GM12878 (cell line): ENCODE results near the gene PDZRN3. TPM values are rescaled to one million over a fixed set of nuclear protein-coding genes. Genes with fewer than 3 reads are reported as not detected.

Experiments used
- ATAC-seq: fragments of 200-7000 bp; cut with Tn5 transposase; 3 replicates; pipeline ENCODE4 v1.9.1; 2020; ENCODE audit warnings: mild to moderate bottlenecking, moderate library complexity
- BruUV-seq: library from RNA; stranded (reverse); fragments of 400-500 nt; replicated peaks from 2 replicates; lab custom pipeline; 2021; lab: Mats Ljungman, UMichigan
- CTCF ChIA-PET: fragments of 300-600 bp; sonication (Branson Sonifier 250); formaldehyde crosslinking; extraction: SDS; loops from one replicate; lab custom pipeline; 2021; ENCODE audit warnings: inconsistent platforms; lab: Yijun Ruan, JAX
- POLR2A ChIA-PET: fragments of 350-600 bp; formaldehyde crosslinking; extraction: SDS; loops from one replicate; lab custom pipeline; 2021; ENCODE audit warnings: inconsistent platforms; lab: Charles Lee
- RAD21 ChIA-PET: fragments of 300-600 bp; sonication (Branson Sonifier 250); formaldehyde crosslinking; loops from one replicate; lab custom pipeline; 2023; ENCODE audit warnings: antibody characterized with exemption; ENCODE audit not compliant: unreplicated experiment; lab: Charles Lee
- SMC1A ChIA-PET: fragments of 300-600 bp; sonication (Branson Sonifier 250); formaldehyde crosslinking; loops from one replicate; lab custom pipeline; 2023; ENCODE audit not compliant: unreplicated experiment, uncharacterized antibody; lab: Charles Lee
- DNase-seq: peaks from one replicate; pipeline ENCODE4 v3.0.0-alpha.2; 2011; ENCODE audit warnings: low read depth, low spot score
- FAIRE-seq: peaks from 3 replicates; lab custom pipeline; 2011; peaks lifted over from hg19 to GRCh38; lab: Jason Lieb, UNC
- H2AFZ ChIP-seq: 2 replicates; pipeline ENCODE4 v1.6.0; 2011; ENCODE audit warnings: low read depth, low read length, control low read depth; ENCODE audit not compliant: control insufficient read depth
- H3K27ac ChIP-seq: 2 replicates; pipeline ENCODE4 v1.5.1; 2011; ENCODE audit warnings: control low read depth; ENCODE audit not compliant: control insufficient read depth, insufficient read depth
- H3K27me3 ChIP-seq, 2 experiments: replicated peaks in 1 of 2; 2 replicates each; pipeline versions ENCODE4 v1.6.0 to v1.6.1; 2011; ENCODE audit warnings: low read length in 1 of 2; ENCODE audit not compliant: control insufficient read depth in 2 of 2, insufficient read depth in 2 of 2
- H3K36me3 ChIP-seq, 2 experiments: 2 replicates each; pipeline ENCODE4 v1.5.1; 2011; ENCODE audit warnings: low read length in 1 of 2; ENCODE audit not compliant: control insufficient read depth in 2 of 2, insufficient read depth in 2 of 2
- H3K4me1 ChIP-seq: 2 replicates; pipeline ENCODE4 v1.6.1; 2011; ENCODE audit warnings: mild to moderate bottlenecking, low read length, moderate library complexity, mixed read lengths; ENCODE audit not compliant: control insufficient read depth, insufficient read depth
- H3K4me2 ChIP-seq: 2 replicates; pipeline ENCODE4 v1.6.0; 2011; ENCODE audit warnings: control low read depth; ENCODE audit not compliant: control insufficient read depth, insufficient read depth
- H3K4me3 ChIP-seq: fragments of 200-600 bp; sonication (generic); 2 replicates; pipeline ENCODE4 v1.5.1; 2016
- H3K79me2 ChIP-seq: 2 replicates; pipeline ENCODE4 v1.6.0; 2011; ENCODE audit warnings: low read length; ENCODE audit not compliant: control insufficient read depth, insufficient read depth
- H3K9ac ChIP-seq: 2 replicates; pipeline ENCODE4 v1.8.0; 2011; ENCODE audit warnings: low read length, control low read depth, mixed read lengths; ENCODE audit not compliant: control insufficient read depth, insufficient read depth
- H3K9me3 ChIP-seq: replicated peaks from 3 replicates; pipeline ENCODE4 v1.5.1; 2011; ENCODE audit warnings: mild to moderate bottlenecking, low read length; ENCODE audit not compliant: control insufficient read depth, insufficient read depth
- H4K20me1 ChIP-seq: 2 replicates; pipeline ENCODE4 v1.6.0; 2011; ENCODE audit not compliant: control insufficient read depth, insufficient read depth
- CEBPB ChIP-seq, 2 experiments: fragments of 150-350 bp in 1 of 2; IDR thresholded peaks; 2 replicates each; pipeline ENCODE4 v1.6.1; 2012 to 2014; ENCODE audit warnings: low read depth in 2 of 2, low read length in 2 of 2, borderline replicate concordance in 1 of 2, inconsistent platforms in 1 of 2
- EP300 ChIP-seq, 2 experiments: fragments of 150-350 bp in 1 of 2; IDR thresholded peaks; 2 replicates each; pipeline ENCODE4 v1.6.1; 2011 to 2012; ENCODE audit warnings: low read depth in 2 of 2, low read length in 2 of 2, borderline replicate concordance in 1 of 2, improper control_type of control experiment in 1 of 2, inconsistent platforms in 1 of 2; ENCODE audit not compliant: control insufficient read depth in 1 of 2
- JUNB ChIP-seq: IDR thresholded peaks from 2 replicates; pipeline ENCODE4 v1.6.1; 2016; ENCODE audit warnings: antibody characterized with exemption, mild to moderate bottlenecking
- NFIC ChIP-seq: IDR thresholded peaks from 2 replicates; pipeline ENCODE4 v1.6.1; 2012; ENCODE audit warnings: low read depth, mild to moderate bottlenecking, inconsistent platforms, low read length, moderate library complexity
- NFYB ChIP-seq: IDR thresholded peaks from 2 replicates; pipeline ENCODE4 v1.6.1; 2011; ENCODE audit warnings: low read depth, mild to moderate bottlenecking, low read length, improper control_type of control experiment, moderate library complexity; ENCODE audit not compliant: insufficient read depth
- PRDM15 ChIP-seq: fragments of 450-650 bp; formaldehyde crosslinking; IDR thresholded peaks from 2 replicates; pipeline ENCODE4 v1.4.0; 2020; ENCODE audit warnings: mild to moderate bottlenecking, moderate library complexity
- SIN3A ChIP-seq: IDR thresholded peaks from 2 replicates; pipeline ENCODE4 v1.6.1; 2012; ENCODE audit warnings: low read depth, low read length, improper control_type of control experiment
- SMARCA5 ChIP-seq: fragments of 450-650 bp; IDR thresholded peaks from 2 replicates; pipeline ENCODE4 v1.6.1; 2017; ENCODE audit warnings: mild to moderate bottlenecking
- STAT3 ChIP-seq: IDR thresholded peaks from 2 replicates; pipeline ENCODE4 v1.6.1; 2011; ENCODE audit warnings: low read depth, low read length, improper control_type of control experiment
- TCF3 ChIP-seq: IDR thresholded peaks from 2 replicates; pipeline ENCODE4 v1.6.1; 2012; ENCODE audit warnings: low read depth, mild to moderate bottlenecking, low read length, borderline replicate concordance; ENCODE audit not compliant: insufficient read depth
- ZNF622 ChIP-seq: fragments of 450-650 bp; IDR thresholded peaks from 2 replicates; pipeline ENCODE4 v1.6.1; 2017; ENCODE audit warnings: mild to moderate bottlenecking, inconsistent platforms
- WGBS: methylation state at CpG from one replicate; pipeline ENCODE4 v1.1.6; 2016; ENCODE audit warnings: low lambda C conversion rate; ENCODE audit not compliant: insufficient replicate concordance, insufficient coverage; ENCODE audit errors: missing lambda C conversion rate; 5-methylcytosine and 5-hydroxymethylcytosine counted together
- in situ Hi-C: fragments of 300-500 bp; cut with MboI; formaldehyde crosslinking; loops from 9 replicates; pipeline ENCODE4 v1.14.3; 2018; ENCODE audit warnings: mixed read lengths
- intact Hi-C: fragments of 100-400 bp; cut with micrococcal nuclease; formaldehyde crosslinking; loops from one replicate; pipeline ENCODE4 v1.14.2; 2022; ENCODE audit not compliant: unreplicated experiment
- polyA plus RNA-seq, 11 experiments: library from polyadenylated mRNA; depleted of rRNA in 4 of 11; unstranded in 6 of 11; stranded (reverse) in 5 of 11; fragments of >200 nt; fragmentation: Nextera tagmentation in 4 of 11; fragmentation: Illumina TruSeq in 1 of 11; extraction: Ambion mirVana in 4 of 11; extraction: Trizol in 1 of 11; gene quantifications; 1 replicate in 1 of 11; 2 replicates in 10 of 11; pipeline versions ENCODE4 v1.2.1 to v1.2.3, GENCODE V29; 2011 to 2016; ENCODE audit warnings: inconsistent platforms in 2 of 11, missing spikeins in 2 of 11, low read depth in 1 of 11
- total RNA-seq, 4 experiments: library from RNA; depleted of rRNA in 3 of 4; stranded (reverse); fragments of >200 nt in 3 of 4; fragmentation: Illumina TruSeq in 1 of 4; extraction: Trizol in 1 of 4; gene quantifications; 2 replicates each; pipeline versions ENCODE4 v1.2.1 to v1.2.3, GENCODE V29; 2013 to 2021
- TF ChIP-seq, protein P1 (sequence below), 3 experiments: IDR thresholded peaks in 2 of 3; conservative IDR thresholded peaks in 1 of 3; 2 replicates each; pipeline ENCODE4 v1.5.1; 2011; ENCODE audit warnings: low read depth in 3 of 3, low read length in 3 of 3, mild to moderate bottlenecking in 3 of 3, control low read depth in 2 of 3, moderate library complexity in 2 of 3, inconsistent platforms in 1 of 3, mixed read lengths in 1 of 3; ENCODE audit not compliant: control insufficient read depth in 2 of 3, insufficient read depth in 1 of 3; ENCODE audit errors: extremely low read depth in 1 of 3
- TF ChIP-seq, protein P2 (sequence below): fragments of 450-650 bp; IDR thresholded peaks from 2 replicates; pipeline ENCODE4 v1.6.1; 2017; ENCODE audit warnings: mild to moderate bottlenecking
- TF ChIP-seq, protein P3 (sequence below): IDR thresholded peaks from 2 replicates; pipeline ENCODE4 v1.6.1; 2011; ENCODE audit warnings: borderline replicate concordance, low read depth, mild to moderate bottlenecking, moderate library complexity, mixed read lengths, low read length; ENCODE audit not compliant: insufficient read depth; ENCODE audit errors: extremely low read length

The PDZRN3 gene
- total and polyA plus RNA-seq, 10 of the 15 experiments (the other 5 are each of a cell fraction or from before 2014, with no cell fraction given) = 0.07 to 0.37 (median 0.12) TPM; not detected in 6

DNA sequence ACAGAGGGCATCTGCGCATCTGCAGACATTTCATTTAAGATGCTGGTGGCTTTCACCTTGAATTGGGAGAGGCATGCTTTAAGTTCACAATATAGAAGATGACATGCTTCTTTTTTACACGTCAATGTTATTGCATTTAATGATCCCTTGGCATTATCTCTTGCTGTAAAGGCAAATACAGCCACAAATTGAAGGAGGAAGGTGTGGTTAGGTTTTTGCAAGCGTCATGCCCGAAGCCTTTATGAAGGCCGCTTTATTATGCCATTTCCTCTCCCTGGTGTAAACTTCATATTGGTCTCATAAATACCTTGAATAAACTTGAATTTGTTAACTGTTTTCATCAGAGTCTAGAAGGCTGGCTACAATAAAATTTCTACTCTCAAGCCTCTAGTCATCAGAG, 212.7 kb downstream of the PDZRN3 start:
- BruUV-seq = no TSS peak
- SMC1A ChIA-PET = no interaction called here
- 43% methylated on average over 5 of the region's 5 CpGs for WGBS
- ATAC-seq (no peak), FAIRE-seq (no peak), DNase-seq (no peak)
- intact Hi-C loops = no loop called here
- no peak overlapping the region for H3K9ac ChIP-seq
- no peak overlapping the region for H3K4me2 ChIP-seq
- RAD21 ChIA-PET = no interaction called here
- H3K9me3 ChIP-seq = no peaks in the 10 kb centered on the region
- peaks cover 0 to 1% of the 10 kb centered on the region in 2 experiments; a peak in 1 of 4 replicates for H3K27me3 ChIP-seq
- no peaks in the 10 kb centered on the region for H4K20me1 ChIP-seq
- CTCF ChIA-PET = no interaction called here
- H3K36me3 ChIP-seq = no peaks in the 10 kb centered on the region
- H2AFZ ChIP-seq = no peak overlapping the region
- H3K79me2 ChIP-seq = no peaks in the 10 kb centered on the region
- no peak overlapping the region for H3K27ac ChIP-seq
- H3K4me1 ChIP-seq = no peaks in the 10 kb centered on the region
- in situ Hi-C loops = no loop called here
- H3K4me3 ChIP-seq = no peak overlapping the region
- POLR2A ChIA-PET = no interaction called here
- TF ChIP-seq NFIC (no peak), NFYB (no peak), JUNB (no peak), SMARCA5 (no peak), CEBPB (IDR thresholded peaks at IDR 0.05; ENCODE audit: borderline replicate concordance in 1 of 2, low read depth in 2 of 2, low read length in 2 of 2) (no peak), TCF3 (no peak), ZNF622 (no peak), PRDM15 (CRISPR knock-in tag) (no peak), STAT3 (no peak), EP300 (IDR thresholded peaks at IDR 0.05; ENCODE audit: borderline replicate concordance in 1 of 2, control insufficient read depth in 1 of 2, low read depth in 2 of 2, low read length in 2 of 2) (no peak), SIN3A (no peak)
- TF ChIP-seq, protein P1, sequence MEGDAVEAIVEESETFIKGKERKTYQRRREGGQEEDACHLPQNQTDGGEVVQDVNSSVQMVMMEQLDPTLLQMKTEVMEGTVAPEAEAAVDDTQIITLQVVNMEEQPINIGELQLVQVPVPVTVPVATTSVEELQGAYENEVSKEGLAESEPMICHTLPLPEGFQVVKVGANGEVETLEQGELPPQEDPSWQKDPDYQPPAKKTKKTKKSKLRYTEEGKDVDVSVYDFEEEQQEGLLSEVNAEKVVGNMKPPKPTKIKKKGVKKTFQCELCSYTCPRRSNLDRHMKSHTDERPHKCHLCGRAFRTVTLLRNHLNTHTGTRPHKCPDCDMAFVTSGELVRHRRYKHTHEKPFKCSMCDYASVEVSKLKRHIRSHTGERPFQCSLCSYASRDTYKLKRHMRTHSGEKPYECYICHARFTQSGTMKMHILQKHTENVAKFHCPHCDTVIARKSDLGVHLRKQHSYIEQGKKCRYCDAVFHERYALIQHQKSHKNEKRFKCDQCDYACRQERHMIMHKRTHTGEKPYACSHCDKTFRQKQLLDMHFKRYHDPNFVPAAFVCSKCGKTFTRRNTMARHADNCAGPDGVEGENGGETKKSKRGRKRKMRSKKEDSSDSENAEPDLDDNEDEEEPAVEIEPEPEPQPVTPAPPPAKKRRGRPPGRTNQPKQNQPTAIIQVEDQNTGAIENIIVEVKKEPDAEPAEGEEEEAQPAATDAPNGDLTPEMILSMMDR (IDR thresholded peaks at IDR 0.05 in 2 of 3, conservative IDR thresholded peaks at IDR 0.05 in 1 of 3; ENCODE audit: control insufficient read depth in 2 of 3, extremely low read depth in 1 of 3, insufficient read depth in 1 of 3, low read depth in 3 of 3, low read length in 3 of 3) = no peak
- TF ChIP-seq, protein P2, sequence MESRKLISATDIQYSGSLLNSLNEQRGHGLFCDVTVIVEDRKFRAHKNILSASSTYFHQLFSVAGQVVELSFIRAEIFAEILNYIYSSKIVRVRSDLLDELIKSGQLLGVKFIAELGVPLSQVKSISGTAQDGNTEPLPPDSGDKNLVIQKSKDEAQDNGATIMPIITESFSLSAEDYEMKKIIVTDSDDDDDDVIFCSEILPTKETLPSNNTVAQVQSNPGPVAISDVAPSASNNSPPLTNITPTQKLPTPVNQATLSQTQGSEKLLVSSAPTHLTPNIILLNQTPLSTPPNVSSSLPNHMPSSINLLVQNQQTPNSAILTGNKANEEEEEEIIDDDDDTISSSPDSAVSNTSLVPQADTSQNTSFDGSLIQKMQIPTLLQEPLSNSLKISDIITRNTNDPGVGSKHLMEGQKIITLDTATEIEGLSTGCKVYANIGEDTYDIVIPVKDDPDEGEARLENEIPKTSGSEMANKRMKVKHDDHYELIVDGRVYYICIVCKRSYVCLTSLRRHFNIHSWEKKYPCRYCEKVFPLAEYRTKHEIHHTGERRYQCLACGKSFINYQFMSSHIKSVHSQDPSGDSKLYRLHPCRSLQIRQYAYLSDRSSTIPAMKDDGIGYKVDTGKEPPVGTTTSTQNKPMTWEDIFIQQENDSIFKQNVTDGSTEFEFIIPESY = no peak
- TF ChIP-seq, protein P3, sequence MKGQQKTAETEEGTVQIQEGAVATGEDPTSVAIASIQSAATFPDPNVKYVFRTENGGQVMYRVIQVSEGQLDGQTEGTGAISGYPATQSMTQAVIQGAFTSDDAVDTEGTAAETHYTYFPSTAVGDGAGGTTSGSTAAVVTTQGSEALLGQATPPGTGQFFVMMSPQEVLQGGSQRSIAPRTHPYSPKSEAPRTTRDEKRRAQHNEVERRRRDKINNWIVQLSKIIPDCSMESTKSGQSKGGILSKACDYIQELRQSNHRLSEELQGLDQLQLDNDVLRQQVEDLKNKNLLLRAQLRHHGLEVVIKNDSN = no peak
